ENCODE measurements around the gene MACF1. TPM values are rescaled to one million over a fixed set of nuclear protein-coding genes. Genes with fewer than 3 reads are reported as not detected.

Gene MACF1
- total and polyA plus RNA-seq, 2 of the 13 experiments (the other 11 are each of a cell fraction or from before 2014, with no cell fraction given): 36.7 to 65.4 TPM

GRCh38 chr1:39409055-39409816, 204.7 kb downstream of the MACF1 start (continued):
- TF ChIP-seq SOX13 (IDR thresholded peaks at IDR 0.05): no peak
- no peak; a peak in 1 of 4 replicates for TF ChIP-seq SOX13 (CRISPR knock-in tag; conservative IDR thresholded peaks at IDR 0.05 in 1 of 2, IDR thresholded peaks at IDR 0.05 in 1 of 2)
- TF ChIP-seq HHEX (CRISPR knock-in tag; IDR thresholded peaks at IDR 0.05): no peak
- no peak for TF ChIP-seq ZNF770 (CRISPR knock-in tag; IDR thresholded peaks at IDR 0.05)
- peak; percentile 35; the same call in 1 of the 2 replicates for TF ChIP-seq POLR2AphosphoS5 (IDR thresholded peaks at IDR 0.05; ENCODE audit: low read depth, low read length)
- TF ChIP-seq PLRG1 (conservative IDR thresholded peaks at IDR 0.05): no peak
- no peak for TF ChIP-seq ZNF75D (CRISPR knock-in tag; IDR thresholded peaks at IDR 0.05; ENCODE audit: borderline replicate concordance)
- no peak for TF ChIP-seq AFF4 (CRISPR knock-in tag; IDR thresholded peaks at IDR 0.05)
- TF ChIP-seq ZNF775 (CRISPR knock-in tag; IDR thresholded peaks at IDR 0.05; ENCODE audit: borderline replicate concordance): no peak
- no peak for TF ChIP-seq ZSCAN5A (CRISPR knock-in tag; IDR thresholded peaks at IDR 0.05; ENCODE audit: borderline replicate concordance)
- 0 out of 2 replicates have a peak, but pooled peaks have one; percentile 51 for TF ChIP-seq ZNF329 (CRISPR knock-in tag; IDR thresholded peaks at IDR 0.05; ENCODE audit: low read depth)
- TF ChIP-seq KDM4B (CRISPR knock-in tag; IDR thresholded peaks at IDR 0.05): no peak
- no peak for TF ChIP-seq BCLAF1 (IDR thresholded peaks at IDR 0.05)
- no peak for TF ChIP-seq ZNF746 (CRISPR knock-in tag; IDR thresholded peaks at IDR 0.05)
- TF ChIP-seq MTA3 (CRISPR knock-in tag; IDR thresholded peaks at IDR 0.05): no peak
- TF ChIP-seq DMTF1 (CRISPR knock-in tag; IDR thresholded peaks at IDR 0.05): no peak
- TF ChIP-seq NFE2L2 (IDR thresholded peaks at IDR 0.05; ENCODE audit: low read length): no peak

Measured in HepG2 (cell line).